Superior temporal gyrus (tissue), 1 donor: ENCODE data around the gene CCDC30.

Source experiments
- DNase-seq: peaks from one replicate; pipeline ENCODE4 v3.0.0-alpha.2; 2016; ENCODE audit errors: extremely low spot score

The CCDC30 gene

DNA sequence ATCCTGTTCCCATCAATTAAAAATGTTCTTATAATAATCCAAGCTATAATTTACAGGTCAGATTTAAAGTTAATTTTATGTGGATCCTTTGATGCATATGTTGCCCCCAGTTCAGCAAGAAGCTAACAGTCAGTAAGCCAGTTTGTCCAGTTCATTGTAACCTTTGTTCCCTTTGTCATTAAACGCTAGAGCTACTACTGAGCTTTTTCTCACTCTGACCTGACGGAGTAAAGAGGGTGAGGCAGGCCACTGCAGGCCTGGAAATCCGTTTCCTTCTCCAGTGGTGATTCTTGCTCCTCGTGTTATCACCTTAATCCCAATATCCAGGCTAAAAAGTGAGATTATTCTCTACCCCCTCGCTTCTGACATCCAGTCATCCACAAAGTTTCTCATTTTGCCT, 229.4 kb downstream of the CCDC30 start:
- no peak for DNase-seq

DNA sequence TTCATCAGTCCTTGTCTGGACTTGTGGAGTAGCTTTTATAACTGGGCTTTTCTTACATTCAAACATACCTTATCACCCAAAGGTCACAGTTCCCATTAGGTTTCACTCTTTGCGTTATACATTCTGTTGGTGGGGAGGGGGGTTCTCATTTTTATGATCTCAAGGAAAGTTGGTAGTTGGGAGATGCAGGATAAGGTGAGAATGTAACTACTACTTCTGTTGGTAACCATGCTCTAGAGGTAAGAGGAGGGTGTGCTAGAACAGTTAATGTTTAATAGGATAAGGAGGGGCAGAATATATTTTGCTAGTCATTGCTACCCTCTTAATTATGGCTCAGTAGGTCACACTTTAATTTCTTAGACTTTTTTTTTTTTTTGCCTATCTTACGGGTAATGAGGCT, 229.8 kb downstream of the CCDC30 start:
- DNase-seq = no peak

DNA sequence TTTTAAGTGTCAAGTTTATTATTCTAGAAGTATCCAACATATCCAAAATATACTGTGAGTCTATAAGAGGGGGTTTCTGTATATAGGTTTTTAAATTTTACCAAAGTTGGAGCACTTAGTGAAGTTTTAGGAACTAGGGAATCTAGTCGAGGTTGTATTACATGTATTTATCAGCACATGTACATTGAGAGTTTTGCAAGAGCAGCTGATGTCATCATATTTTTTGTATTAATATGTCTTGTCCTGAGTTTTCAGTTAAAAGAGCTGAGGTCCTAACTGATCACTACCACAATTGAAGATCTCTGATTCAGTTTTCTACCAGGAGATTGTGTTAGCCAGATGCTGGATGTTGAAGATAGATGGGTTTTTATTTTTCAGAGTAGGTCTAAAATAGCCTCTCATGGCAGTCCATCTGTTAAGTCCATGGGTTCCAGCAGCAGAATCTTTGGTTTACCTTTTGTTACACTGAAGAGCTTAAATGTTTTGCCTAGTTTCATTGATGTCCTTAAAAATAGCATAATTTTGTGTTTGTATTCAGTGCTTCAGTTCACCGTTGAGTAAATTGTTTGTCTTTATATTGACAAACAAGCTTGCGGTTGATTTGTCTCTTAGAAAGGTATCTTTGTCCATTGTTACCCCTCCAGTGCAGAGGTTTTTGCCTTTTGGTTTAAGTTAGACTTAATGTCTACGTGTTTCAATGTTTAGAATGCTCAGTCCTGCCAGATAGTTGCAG, 235.2 kb downstream of the CCDC30 start:
- DNase-seq = no peak

DNA sequence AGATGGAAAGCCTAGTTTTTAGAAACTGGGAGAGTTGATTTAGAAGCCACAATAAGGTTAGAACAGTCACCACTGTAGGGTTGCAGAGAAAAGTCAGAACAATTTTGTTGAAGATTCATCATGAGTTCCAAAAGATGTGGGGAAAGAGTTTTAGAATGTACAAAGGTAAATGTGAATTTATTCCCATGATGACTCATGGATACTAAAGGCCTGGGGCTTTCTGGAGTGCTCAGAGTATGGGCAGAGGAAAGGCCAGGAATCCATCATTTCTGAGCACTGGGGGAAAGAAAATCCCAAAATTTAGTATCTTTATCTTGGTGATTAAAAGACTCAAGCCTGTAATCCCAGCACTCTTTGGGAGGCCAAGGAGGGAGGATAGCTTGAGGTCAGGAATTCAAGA, 236.9 kb downstream of the CCDC30 start:
- DNase-seq = no peak

GRCh38 chr1:42703888-42704464, 240.9 kb downstream of the CCDC30 start:
- no peak for DNase-seq
